GM11168 (cell line): ENCODE measurements around the gene FMO5.
"Not testable (repeated sequence)": the region's sequence is repeated elsewhere in the genome, so short reads cannot be mapped to it uniquely, and the experiment has no call there.

ENCODE experiments used
- in situ Hi-C: fragments of 300-500 bp; cut with MboI; formaldehyde crosslinking; loops from one replicate; pipeline ENCODE4 v1.12.0; 2022; ENCODE audit warnings: low sequenced_read_pairs; ENCODE audit not compliant: unreplicated experiment

The FMO5 gene

DNA sequence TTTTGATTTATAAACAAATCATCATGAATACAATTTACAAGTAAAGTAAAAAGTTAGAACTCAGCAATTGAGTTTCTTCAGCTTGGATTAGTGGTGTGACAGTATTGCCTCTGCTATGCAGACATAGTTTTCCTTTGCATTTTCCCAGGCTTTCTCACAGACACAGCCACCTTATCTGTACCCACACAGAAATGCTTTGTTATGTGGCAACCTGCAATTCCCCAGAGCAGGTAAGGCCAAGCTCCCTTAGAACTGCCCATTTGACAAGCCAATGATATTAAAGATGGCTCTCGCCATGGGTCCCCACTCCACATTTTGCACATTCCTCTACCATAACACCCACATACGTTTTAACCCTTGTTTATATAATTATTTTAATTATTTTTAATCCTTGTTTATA is 14.2 kb downstream of the FMO5 start:
- in situ Hi-C loops = no loop called here

DNA sequence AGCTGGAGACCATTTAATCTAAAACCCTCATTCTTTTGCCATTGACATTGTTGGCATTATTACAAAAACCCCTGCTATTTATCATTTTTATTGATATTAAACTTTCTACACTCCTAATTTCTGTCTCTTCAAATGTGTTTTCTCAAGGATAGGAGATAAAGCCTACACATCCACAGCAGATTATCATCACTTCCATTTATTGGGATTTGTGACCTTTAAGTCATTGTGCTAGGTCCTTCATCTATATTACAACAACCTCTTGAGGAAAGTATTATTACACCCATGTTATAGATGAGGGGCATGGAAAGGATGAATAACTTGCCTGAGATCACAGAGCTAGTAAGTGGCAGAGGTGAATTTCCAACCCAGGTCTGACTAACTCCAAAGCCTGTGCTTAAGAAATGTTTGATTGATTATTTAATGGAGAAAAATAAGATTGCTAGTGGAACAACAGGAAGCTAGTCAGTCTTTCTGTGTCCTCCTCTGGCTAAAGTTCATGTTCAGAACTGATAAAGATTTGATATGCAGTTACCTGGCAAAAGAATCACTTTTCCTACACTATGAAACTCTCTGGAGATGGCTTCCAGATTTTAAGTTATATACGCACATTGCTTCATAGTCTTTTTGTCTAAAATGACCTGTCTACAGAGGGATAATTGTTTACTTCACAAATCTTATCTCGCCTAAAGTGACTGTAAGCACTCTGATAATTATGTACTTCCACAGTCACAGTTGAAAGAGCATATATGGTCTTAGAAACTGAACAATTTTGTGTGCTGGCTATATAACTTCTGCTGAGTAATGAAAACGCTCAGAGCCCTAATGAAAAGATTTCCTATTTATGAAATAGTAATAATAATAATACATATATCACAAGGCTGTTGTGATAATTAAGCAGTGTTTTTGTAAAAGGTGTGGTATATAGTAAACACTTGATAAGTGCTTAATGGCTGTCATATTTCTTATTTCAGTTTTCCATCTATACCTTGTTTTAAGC is 15.0 kb downstream of the FMO5 start:
- in situ Hi-C loops = no loop called here

GRCh38 chr1:147208619-147209018 is 16.5 kb downstream of the FMO5 start:
- in situ Hi-C loops = no loop called here

DNA sequence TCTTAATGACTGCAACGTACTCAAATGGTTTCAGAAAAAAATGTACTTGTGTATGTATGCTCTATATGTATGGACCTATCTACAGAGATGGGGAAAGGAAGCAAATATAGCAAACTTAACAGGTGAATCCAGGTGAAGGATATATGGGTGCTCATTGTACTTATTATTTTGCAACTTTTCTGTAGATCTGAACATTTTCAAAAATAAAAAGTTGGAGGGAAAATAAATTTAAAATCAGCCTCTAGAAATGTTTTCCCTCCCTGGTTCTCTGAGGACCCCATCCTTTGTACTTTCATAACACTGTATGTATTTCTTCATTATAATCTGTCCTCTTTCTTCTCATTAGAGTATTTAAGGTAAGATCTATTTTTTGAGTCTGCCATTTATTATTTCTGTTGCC is 17.9 kb downstream of the FMO5 start:
- in situ Hi-C loops = no loop called here

- in situ Hi-C loops = no loop called here
These were observed 21.1 kb downstream of the FMO5 start for GRCh38 chr1:147204080-147204479.

DNA sequence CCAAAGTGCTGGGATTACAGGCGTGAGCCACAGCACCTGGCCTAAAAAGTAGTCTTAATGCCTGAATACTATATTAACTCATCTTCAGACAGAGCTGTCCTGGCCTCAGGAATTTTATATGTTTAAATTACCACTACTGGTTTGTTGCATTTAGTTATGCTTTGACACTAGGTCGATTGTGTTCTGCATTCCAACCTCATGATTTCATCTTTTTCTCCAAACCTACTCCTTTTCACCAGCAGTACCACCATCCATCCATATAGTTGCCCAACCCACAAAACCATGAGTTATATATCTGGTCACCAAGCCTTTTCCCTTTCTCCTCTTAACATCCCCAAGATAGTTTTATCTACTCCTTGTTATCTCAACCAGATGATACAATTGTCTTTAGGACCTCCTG is 22.6 kb downstream of the FMO5 start:
- in situ Hi-C loops = no loop called here

DNA sequence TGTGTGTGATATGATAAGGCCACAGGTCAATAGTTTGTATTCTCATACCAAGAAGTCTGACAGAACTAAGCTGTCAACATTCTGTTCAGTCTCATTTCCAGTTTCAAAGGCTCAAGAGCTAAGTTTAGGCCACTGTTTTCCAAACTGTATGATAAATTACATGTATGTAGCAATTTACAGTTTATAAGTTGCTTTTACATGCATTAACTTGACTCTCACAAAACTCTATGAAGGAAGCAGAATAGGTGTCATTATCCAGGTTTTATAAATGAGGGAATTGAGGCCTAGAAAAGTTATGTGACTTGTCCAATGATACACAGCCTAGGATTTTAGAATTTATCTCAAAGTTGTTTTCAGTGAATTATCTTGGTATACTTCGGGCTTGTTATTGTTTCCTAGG is 23.4 kb downstream of the FMO5 start:
- in situ Hi-C loops = no loop called here

GRCh38 chr1:147201276-147201675 is 23.9 kb downstream of the FMO5 start:
- in situ Hi-C loops = no loop called here

DNA sequence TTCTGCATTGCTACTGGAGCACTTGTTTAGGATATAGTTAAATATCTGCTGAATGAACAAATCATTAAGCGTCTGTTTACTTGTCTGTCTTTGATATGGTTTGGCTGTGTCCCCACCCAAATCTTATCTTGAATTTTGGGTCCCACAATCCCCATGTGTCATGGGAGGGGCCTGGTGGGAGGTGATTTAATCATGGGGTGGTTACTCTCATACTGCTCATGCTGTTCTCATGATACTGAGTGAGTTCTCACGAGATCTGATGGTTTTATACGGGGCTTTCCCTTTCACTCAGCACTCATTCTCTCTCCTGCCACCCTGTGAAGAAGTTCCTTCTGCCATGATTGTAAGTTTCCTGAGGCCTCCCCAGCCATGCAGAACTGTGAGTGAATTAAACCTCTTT is 27.8 kb downstream of the FMO5 start:
- in situ Hi-C loops = not testable (repeated sequence)

GRCh38 chr1:147189514-147189913 is 35.6 kb downstream of the FMO5 start:
- in situ Hi-C loops = no loop called here

DNA sequence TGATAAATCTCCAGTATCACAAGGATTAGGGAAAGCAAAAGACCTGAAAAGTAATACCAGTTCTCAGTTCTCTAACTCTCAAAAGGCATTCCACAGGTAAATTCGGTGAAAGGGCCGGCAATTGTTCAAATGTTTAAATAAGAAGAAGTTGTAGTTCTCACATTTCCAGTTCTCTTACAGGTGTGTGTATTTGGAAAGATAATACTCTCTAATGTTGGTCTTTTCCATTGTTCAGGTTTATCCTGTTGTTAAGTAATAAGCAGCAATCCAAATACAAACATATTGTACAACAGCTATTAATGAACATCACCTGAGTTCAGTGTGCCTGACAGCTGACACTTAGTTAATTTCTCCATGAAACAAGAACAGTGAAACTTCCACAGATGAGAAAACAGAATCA is 39.7 kb downstream of the FMO5 start:
- in situ Hi-C loops = no loop called here

DNA sequence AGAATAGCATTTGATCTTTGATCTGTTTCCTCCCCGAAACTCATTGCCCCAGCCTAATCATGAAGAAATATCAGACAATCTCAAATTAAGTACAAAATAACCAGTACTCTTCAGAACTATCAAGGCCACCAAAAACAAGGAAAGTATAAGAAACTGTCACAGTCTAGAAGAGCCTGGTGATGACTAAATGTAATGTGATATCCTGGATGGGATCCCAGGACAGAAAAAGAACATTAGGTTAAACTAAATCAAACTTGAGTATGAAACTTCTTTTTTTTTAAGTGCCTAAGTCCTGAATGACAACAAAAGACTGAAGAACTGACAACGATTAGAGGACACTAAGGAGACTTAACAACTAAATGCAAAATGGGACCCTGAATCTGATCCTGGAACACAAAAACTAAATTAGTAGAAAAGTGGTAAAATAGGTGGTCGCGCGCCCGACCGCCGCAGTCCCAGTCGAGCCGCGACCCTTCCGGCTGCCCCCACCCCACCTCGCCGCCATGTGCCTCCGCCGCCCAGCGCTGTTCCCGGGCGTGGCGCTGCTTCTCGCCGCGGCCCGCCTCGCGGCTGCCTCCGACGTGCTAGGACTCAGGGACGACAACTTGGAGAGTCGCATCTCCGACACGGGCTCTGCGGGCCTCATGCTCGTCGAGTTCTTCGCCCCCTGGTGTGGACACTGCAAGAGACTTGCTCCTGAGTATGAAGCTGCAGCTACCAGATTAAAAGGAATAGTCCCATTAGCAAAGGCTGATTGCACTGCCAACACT is 47.3 kb downstream of the FMO5 start:
- in situ Hi-C loops = no loop called here

GRCh38 chr1:147172168-147173016 is 52.7 kb downstream of the FMO5 start, which contains the start of gene PRKAB2:
PRKAB2 (minus strand) TSS chr1:147172470; CDS start chr1:147172144, 326 bp downstream.
- in situ Hi-C loops = loop anchor here (5.0 kb wide), 1 partner anchor 55 kb away; the partner anchor contains the start of gene FMO5

DNA sequence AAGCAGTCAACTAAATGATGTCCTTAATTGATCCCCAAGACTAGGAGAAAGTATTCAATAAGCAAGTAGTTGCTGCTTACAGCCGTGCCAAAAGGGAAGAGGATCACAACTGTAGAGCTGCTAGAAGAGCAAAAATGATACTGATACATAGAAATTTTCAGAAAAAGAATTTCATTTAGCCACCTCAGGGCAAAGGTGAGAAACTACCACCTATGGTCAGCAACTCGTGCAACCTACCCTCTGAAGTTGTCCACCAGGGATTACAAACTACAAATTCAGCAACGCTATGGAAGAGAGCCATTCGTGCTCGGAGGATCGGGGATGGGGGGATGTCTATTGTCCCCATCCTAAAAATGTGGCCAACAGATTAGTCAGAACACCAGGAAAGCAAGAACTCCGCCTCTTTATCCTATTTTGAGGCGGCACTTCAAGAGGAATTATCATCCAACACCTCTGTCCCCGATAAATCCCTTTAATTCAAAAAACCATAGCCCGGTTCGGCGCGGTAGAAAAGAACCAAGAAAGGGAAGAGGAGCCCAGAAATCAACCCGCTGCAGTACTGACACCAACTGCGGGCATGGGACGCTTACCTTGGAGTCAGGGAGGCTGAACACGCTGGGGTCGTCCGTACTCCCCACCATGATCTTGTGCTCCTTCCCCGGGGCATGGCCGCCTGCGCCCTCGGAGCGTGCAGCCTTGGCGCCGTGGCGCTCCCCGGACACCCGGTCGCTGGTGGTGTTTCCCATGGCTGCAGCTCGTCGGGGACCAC is 53.6 kb downstream of the FMO5 start:
- in situ Hi-C loops = loop anchor here (5.0 kb wide), 1 partner anchor 56 kb away; the partner anchor contains the start of gene FMO5

GRCh38 chr1:147169840-147170674 is 55.1 kb downstream of the FMO5 start:
- in situ Hi-C loops = loop anchor here (5.0 kb wide), 1 partner anchor 57 kb away; the partner anchor contains the start of gene FMO5

DNA sequence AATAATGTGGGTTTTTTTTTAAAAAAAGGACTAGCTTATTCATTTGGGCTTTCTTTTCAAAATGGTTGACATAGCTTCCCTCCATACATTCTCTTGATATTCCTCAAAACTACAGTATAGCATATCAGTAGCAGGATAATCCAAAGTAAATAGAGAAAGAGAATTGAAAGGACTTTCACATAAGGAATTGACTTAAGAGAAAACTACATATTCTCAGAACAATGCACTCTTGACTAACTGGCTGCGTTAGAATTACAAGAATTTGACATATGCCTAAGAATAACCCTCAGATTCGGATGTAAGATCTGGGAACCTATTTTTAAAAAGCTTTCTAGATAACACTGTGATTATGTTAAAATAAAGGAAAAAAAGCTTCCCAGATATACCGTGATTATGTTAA is 56.0 kb downstream of the FMO5 start:
- in situ Hi-C loops = no loop called here

DNA sequence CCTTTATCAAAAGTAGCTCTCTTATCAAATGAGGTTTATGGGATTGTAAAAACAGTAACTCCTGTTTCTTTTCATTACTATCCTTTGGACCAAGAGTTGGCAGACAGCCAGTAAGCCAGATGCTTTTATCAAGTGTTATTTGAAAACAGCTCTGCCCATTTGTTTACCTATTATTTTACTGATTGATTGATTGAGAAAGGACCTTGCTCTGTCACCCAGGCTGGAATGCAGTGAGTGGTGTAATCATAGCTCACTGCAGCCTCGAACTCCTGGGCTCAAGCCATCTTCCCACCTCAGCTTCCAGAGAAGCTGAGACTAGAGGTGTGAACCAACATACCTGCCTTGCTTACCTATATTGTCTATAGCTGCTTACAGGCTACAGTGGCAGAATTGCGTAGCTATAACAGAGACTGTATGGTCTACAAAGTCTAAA is 56.5 kb downstream of the FMO5 start:
- in situ Hi-C loops = no loop called here

DNA sequence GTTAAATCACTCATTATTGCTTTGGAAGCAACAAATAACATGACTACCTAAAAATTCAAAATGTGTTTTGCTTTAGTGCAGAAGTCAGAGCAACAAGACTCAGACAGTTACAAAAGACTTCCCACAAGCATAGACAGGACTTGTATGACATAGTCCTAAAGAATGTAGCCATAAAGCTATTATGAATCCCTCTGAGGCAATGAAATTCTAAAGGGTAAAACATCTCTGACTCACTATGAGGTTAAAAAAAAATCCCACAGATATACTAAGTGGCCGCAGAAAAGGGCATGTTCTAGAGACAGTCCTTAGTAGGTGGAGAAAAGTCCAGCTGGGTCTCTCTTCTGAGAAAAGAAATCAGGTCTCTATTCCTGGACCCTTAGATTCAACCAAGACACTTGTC is 57.8 kb downstream of the FMO5 start:
- in situ Hi-C loops = no loop called here
